ENCODE results near the gene RDH12.

GRCh38 chr14:67756496-67756895 is 54.8 kb downstream of the RDH12 start:
- TF ChIP-seq CTCF (conservative IDR thresholded peaks at IDR 0.05) (no peak), ZFX (IDR thresholded peaks at IDR 0.05) (no peak)
